KG1 (cell line): ENCODE measurements around the gene PDLIM3.
"Not testable (repeated sequence)": the region's sequence is repeated elsewhere in the genome, so short reads cannot be mapped to it uniquely, and the experiment has no call there.

Experiments used
- DNase-seq: peaks from one replicate; lab custom pipeline; 2025; lab: John Stamatoyannopoulos, UW

Gene PDLIM3

DNA sequence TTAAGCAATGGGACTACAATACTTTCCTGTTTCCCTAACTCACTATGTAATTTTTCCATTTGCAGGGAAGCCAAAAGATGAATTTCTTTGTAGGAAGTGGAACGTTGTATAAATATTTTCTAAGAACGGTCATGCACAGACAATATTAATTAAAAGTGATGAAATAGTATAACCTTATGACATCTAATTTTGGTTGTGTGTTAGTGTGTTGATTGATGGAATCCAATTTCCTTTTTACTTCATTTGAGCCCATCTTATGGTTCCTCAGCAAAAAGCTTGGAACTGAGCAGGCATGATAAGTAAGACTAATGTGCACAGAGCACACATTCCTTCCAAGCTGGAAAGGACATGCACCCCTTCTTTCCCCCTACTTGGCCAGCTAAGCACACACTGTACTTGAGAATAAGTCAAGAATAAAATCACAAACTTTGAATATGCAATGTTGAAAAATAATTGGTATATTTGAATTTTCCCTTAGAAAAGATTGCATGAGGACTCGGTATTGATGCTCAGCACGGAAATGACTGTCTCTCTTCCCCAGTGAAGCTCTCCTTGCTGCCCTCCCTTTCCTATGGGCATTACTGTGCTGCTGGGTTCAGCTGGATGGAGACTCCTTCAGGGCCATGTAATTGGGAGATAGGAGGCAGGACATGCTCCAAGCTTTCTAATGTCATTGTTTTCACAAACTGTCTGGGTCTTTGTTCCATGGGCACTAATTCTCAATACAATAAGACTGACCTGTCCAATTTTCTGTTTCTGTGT, 19.2 kb upstream of the PDLIM3 start:
- DNase-seq, result no peak

DNA sequence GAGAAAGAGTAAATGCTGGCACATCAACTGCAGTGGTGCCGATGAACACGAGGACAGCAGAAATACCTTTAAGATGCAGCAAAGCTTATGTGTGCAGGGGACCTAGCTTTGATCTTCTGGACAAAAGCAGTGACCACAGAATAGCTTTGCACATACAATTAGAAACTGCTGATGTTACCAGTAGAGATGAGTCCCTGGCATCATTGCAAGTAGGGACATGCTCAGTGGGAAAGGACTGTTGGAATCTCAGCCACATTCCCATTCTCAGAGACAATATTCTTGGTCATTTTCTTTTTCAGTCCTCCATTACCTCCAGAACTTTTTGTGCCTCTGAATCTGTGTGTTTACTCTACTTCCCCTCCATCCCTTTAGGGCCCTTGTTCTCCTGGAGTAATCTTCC, 16.9 kb upstream of the PDLIM3 start:
- no peak for DNase-seq

DNA sequence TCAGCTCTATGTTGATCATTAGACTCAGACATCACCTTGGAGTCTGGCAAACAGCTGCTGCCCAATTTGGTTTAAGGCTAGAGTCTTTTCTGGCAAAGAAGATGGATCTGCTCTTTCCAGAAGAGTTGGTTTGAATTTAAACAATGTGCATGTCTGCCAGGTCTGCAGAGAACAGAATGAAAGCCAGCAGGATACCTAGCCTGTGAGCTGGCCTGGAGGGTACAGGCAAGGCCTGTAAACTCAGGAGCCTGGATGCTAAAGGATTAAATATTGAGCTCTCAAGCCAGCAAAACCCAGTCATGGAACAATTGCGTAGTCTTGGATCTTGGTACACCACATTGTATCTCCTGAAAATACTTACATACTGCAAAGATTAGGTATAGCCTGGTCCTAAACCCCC, 15.6 kb upstream of the PDLIM3 start:
- DNase-seq, result no peak

- DNase-seq, result no peak
These were observed 13.9 kb upstream of the PDLIM3 start for GRCh38 chr4:185549095-185549639.

- DNase-seq, result no peak
These were observed 13.3 kb upstream of the PDLIM3 start for GRCh38 chr4:185548587-185548986.

GRCh38 chr4:185546335-185546734, 11.0 kb upstream of the PDLIM3 start:
- no peak for DNase-seq

GRCh38 chr4:185542626-185543315, 7.5 kb upstream of the PDLIM3 start:
- no peak for DNase-seq

DNA sequence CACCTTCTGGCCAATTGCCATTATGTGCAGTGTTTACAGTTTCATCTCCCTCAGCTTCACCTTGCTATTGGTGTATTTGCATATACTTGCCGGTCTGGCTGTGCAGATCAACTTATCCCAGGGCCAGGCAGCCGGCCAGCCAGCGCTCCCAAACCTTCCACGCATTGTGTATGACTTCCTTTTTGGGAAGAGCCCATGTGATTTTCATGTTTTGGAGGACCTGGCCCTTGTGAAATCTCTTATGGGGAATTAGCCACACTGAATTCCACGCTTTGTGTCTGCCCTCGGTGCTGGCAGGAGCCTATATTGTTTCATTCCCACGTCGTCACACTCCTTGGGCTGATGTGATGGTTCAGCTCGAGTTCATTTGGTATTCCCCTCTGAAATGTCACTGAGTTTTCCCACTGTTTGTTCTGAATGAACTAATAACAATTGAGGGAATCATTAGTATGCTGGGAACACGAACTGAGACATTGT, 6.0 kb upstream of the PDLIM3 start:
- no peak for DNase-seq

DNA sequence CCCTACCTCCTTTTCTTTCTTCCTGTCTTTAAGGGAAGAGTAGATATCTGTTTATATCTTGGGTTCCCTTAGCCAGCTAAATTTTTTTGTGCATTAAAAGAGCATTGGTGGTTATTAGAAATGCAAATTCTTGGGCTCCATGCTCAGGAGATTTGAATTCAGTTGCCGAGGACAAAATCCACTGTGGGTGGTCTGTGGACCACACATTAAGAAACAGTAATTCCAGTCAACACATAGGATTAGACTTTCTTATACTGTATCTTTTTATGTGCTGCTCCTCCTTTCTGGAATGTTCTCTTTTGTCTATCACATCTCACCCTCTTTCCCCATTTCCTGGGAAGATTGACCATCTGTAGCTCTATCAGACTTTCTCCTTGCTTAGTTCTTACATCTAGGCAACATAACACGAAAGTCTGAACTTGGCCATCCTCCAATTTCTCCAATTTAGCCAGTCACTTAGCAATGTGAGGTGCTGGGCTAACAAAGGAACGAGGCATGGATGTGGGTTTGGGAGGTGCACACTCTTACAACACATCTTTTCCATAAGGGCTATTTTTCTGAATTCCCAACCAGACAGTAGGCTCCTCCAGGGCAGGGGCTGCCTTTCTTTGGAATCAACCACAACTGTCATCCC, 5.3 kb upstream of the PDLIM3 start:
- no peak for DNase-seq

DNA sequence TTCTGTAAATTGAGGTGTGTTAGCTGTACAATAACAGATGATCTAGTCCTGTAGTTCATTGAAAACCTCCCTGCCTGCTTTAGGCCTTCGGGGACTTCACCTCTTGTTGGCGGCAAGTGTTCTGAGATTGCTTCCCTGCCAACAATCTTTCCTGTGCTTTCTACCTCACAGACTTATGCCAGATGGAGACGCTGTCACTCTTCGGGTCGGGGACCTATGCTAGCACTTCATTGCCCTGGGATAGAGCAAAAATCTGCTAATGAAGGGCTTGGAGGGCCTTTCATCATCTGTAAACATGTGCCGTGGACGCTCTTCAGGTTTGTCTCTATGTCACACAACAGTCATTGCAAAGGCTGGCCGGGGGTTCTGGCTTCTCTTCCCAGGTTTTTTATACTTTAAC, 4.7 kb upstream of the PDLIM3 start:
- DNase-seq, result no peak

DNA sequence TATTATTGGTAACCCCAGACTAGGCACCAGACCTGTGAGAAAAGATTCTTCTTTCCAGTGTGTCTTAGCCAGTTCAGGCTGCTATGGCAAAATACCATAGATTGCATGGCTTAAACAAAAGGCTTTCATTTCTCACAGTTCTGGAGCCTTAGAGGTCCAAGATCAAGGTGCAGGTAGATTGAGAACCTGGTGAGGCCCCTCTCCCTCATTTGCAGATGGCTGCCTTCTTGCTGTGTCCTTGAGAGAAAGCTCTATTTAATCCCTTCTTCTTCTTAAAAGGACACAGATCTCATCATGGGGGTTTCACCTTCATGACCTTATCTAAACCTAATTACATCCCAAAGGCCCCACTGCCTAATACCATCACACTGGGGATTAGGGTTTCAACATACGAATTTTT, 3.5 kb upstream of the PDLIM3 start:
- DNase-seq, result no peak

- DNase-seq, result no peak
These were observed 1.1 kb upstream of the PDLIM3 start for GRCh38 chr4:185536411-185536709.

- DNase-seq, result no peak
These were observed 504 bp upstream of the PDLIM3 start for GRCh38 chr4:185535612-185536410.

GRCh38 chr4:185534511-185534865, 819 bp downstream of the PDLIM3 start:
- no peak for DNase-seq

- DNase-seq, result no peak
These were observed 2.4 kb downstream of the PDLIM3 start for GRCh38 chr4:185532795-185533324.

DNA sequence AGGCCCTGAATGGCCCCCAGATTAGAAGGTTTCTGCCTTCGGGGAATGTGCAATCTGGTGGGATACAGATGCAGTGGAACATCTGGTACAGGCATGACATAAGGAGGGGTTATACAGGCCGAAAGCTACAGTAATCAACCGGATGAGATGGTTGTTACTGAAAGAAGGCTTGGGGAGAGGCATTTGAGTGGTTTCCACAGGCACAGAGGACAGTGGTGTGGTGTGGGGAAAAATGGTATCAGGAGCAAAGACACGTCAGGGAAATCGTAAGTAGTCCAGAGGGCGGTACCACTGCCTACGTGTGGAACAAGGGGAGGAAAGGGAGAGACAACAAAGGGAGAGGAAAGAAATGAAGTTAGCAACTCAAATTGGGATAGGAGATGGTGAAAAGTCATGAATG, 3.0 kb downstream of the PDLIM3 start:
- no peak for DNase-seq

GRCh38 chr4:185531654-185532053, 3.7 kb downstream of the PDLIM3 start:
- DNase-seq, result not testable (repeated sequence)

DNA sequence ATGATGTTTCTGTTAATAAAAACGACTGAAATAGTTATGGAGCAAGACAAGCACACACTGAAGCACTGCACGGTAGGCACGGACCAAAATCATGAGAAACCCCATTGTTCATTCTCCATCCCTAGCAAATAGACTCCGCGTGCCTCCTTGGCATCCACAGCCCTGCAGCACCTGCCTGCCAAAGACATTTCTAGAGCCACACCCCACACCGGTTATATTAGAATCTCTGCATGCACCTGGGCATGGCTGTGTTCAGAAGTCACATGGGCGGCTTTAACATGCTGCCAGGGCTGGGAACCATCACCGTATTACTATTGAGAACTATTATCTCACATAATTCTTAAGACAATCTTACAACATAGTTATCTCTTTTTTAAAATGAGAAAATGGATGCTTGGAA, 5.9 kb downstream of the PDLIM3 start:
- no peak for DNase-seq

- DNase-seq, result no peak
These were observed 10.1 kb downstream of the PDLIM3 start for GRCh38 chr4:185524888-185525863.

GRCh38 chr4:185523862-185524261, 11.4 kb downstream of the PDLIM3 start:
- no peak for DNase-seq

- no peak for DNase-seq
These were observed 12.9 kb downstream of the PDLIM3 start for GRCh38 chr4:185522451-185522850.
